ENCODE data around the gene SNX30.
A peak's percentile ranks its signal among the peaks of the same experiment; 100 is the strongest.

The SNX30 gene

GRCh38 chr9:112891521-112891920 lies 141.0 kb downstream of the SNX30 start:
- no peak for DNase-seq

- DNase-seq, result no peak
Observed at GRCh38 chr9:112892981-112893380, 142.4 kb downstream of the SNX30 start.

GRCh38 chr9:112894041-112894440 lies 143.5 kb downstream of the SNX30 start:
- peak; percentile 24 for DNase-seq

- no peak for DNase-seq
Observed at GRCh38 chr9:112894699-112895098, 144.1 kb downstream of the SNX30 start.

GRCh38 chr9:112896131-112896530 lies 145.6 kb downstream of the SNX30 start:
- DNase-seq, result no peak

GRCh38 chr9:112898872-112899311 lies 148.3 kb downstream of the SNX30 start:
- DNase-seq, result no peak

GRCh38 chr9:112900488-112900887 lies 149.9 kb downstream of the SNX30 start:
- DNase-seq, result no peak

- no peak for DNase-seq
Observed at GRCh38 chr9:112900901-112901300, 150.3 kb downstream of the SNX30 start.

GRCh38 chr9:112905084-112905483 lies 154.5 kb downstream of the SNX30 start:
- DNase-seq, result no peak

GRCh38 chr9:112911736-112912135 lies 161.2 kb downstream of the SNX30 start:
- no peak for DNase-seq

GRCh38 chr9:112912636-112913035 lies 162.1 kb downstream of the SNX30 start:
- no peak for DNase-seq

- no peak for DNase-seq
Observed at GRCh38 chr9:112913326-112913725, 162.8 kb downstream of the SNX30 start.

- DNase-seq, result no peak
Observed at GRCh38 chr9:112914524-112914923, 164.0 kb downstream of the SNX30 start.

GRCh38 chr9:112917047-112917986 lies 166.8 kb downstream of the SNX30 start:
- DNase-seq, result no peak

GRCh38 chr9:112917987-112918362 lies 167.4 kb downstream of the SNX30 start:
- DNase-seq, result no peak

- peak; percentile 53 for DNase-seq
Observed at GRCh38 chr9:112921549-112921948, 171.0 kb downstream of the SNX30 start.

Measured in kidney glomerular epithelial cell (primary cell).